Cerebellar cortex (tissue), 1 donor: ENCODE measurements around the gene FNDC5.
"Not testable (repeated sequence)": the region's sequence is repeated elsewhere in the genome, so short reads cannot be mapped to it uniquely, and the experiment has no call there.

Source experiments
- DNase-seq: peaks from one replicate; pipeline ENCODE4 v3.0.0-alpha.2; 2015; ENCODE audit warnings: low spot score

The FNDC5 gene

GRCh38 chr1:32870615-32871363 is at the start of gene FNDC5:
FNDC5 (minus strand) TSS chr1:32870912.
- no peak for DNase-seq

GRCh38 chr1:32919811-32920733 is 49.4 kb upstream of the FNDC5 start:
- DNase-seq, result no peak

- no peak for DNase-seq
These were observed 47.5 kb upstream of the FNDC5 start for GRCh38 chr1:32918179-32918578.

GRCh38 chr1:32917521-32917920 is 46.8 kb upstream of the FNDC5 start:
- DNase-seq, result no peak

GRCh38 chr1:32915766-32916706 is 45.3 kb upstream of the FNDC5 start:
- DNase-seq, result no peak

- no peak for DNase-seq
These were observed 39.6 kb upstream of the FNDC5 start for GRCh38 chr1:32910319-32910718.

GRCh38 chr1:32907435-32907834 is 36.7 kb upstream of the FNDC5 start:
- DNase-seq, result no peak

GRCh38 chr1:32906654-32907053 is 35.9 kb upstream of the FNDC5 start:
- DNase-seq, result no peak

GRCh38 chr1:32905588-32905987 is 34.9 kb upstream of the FNDC5 start:
- DNase-seq, result not testable (repeated sequence)

- no peak for DNase-seq
These were observed 34.1 kb upstream of the FNDC5 start for GRCh38 chr1:32904797-32905196.

- DNase-seq, result peak; percentile 84
These were observed 33.5 kb upstream of the FNDC5 start for GRCh38 chr1:32903991-32904785.

GRCh38 chr1:32902535-32902920 is 31.8 kb upstream of the FNDC5 start:
- no peak for DNase-seq

GRCh38 chr1:32901823-32902534 is 31.3 kb upstream of the FNDC5 start:
- DNase-seq, result no peak

GRCh38 chr1:32900956-32901822 is 30.5 kb upstream of the FNDC5 start, which contains the start of gene TMEM54:
TMEM54 (minus strand) TSS chr1:32901389; CDS start chr1:32901238, 151 bp downstream.
- no peak for DNase-seq

GRCh38 chr1:32900371-32900955 is 29.8 kb upstream of the FNDC5 start:
- no peak for DNase-seq

- DNase-seq, result no peak
These were observed 29.0 kb upstream of the FNDC5 start for GRCh38 chr1:32899586-32900296.

- no peak for DNase-seq
These were observed 28.2 kb upstream of the FNDC5 start for GRCh38 chr1:32898958-32899357.

GRCh38 chr1:32898056-32898455 is 27.3 kb upstream of the FNDC5 start:
- DNase-seq, result no peak
